HG03565 (cell line): ENCODE data around the gene ZNF284.

Experiments
- ATAC-seq: cut with Tn5 transposase; IDR thresholded peaks from one replicate; pipeline ENCODE4 v1.9.1; 2021; ENCODE audit warnings: mild to moderate bottlenecking, moderate library complexity; ENCODE audit not compliant: unreplicated experiment

The ZNF284 gene

GRCh38 chr19:44071824-44072542, at the start of gene ZNF284:
Gene ZNF284 (plus strand): TSS chr19:44072159. CDS start chr19:44076390, 4,231 bp downstream.
- peak; percentile 90 for ATAC-seq

GRCh38 chr19:44024900-44025216, 47.1 kb upstream of the ZNF284 start:
- no peak for ATAC-seq

GRCh38 chr19:44025217-44025936, 46.6 kb upstream of the ZNF284 start, which contains the start of gene ZNF222:
Gene ZNF222 (plus strand): TSS chr19:44025379. CDS start chr19:44025437, 58 bp downstream.
- peak; percentile 96 for ATAC-seq

- ATAC-seq = no peak
These were observed 45.3 kb upstream of the ZNF284 start for GRCh38 chr19:44026622-44027021.

- no peak for ATAC-seq
These were observed 39.9 kb upstream of the ZNF284 start for GRCh38 chr19:44032001-44032610.

- ATAC-seq = no peak
These were observed 29.8 kb upstream of the ZNF284 start for GRCh38 chr19:44042147-44042546.

GRCh38 chr19:44050740-44051649, 21.0 kb upstream of the ZNF284 start:
- ATAC-seq = no peak

GRCh38 chr19:44051650-44052402, 20.1 kb upstream of the ZNF284 start, which contains the start of gene ZNF223:
Gene ZNF223 (plus strand): TSS chr19:44052036. CDS start chr19:44055177, 3,141 bp downstream.
- ATAC-seq = no peak

- ATAC-seq = no peak
These were observed 16.1 kb upstream of the ZNF284 start for GRCh38 chr19:44055870-44056269.

GRCh38 chr19:44059229-44059628, 12.7 kb upstream of the ZNF284 start:
- ATAC-seq = no peak

GRCh38 chr19:44061038-44061437, 10.9 kb upstream of the ZNF284 start:
- ATAC-seq = no peak

GRCh38 chr19:44066305-44066704, 5.7 kb upstream of the ZNF284 start:
- no peak for ATAC-seq

GRCh38 chr19:44069415-44069814, 2.5 kb upstream of the ZNF284 start:
- ATAC-seq = no peak

GRCh38 chr19:44072543-44073401, 813 bp downstream of the ZNF284 start:
- no peak for ATAC-seq

GRCh38 chr19:44076325-44076724, 4.4 kb downstream of the ZNF284 start:
- ATAC-seq = no peak

GRCh38 chr19:44092108-44092507, 20.1 kb downstream of the ZNF284 start:
- ATAC-seq = no peak

GRCh38 chr19:44093931-44094765, 22.2 kb downstream of the ZNF284 start, which contains the start of gene ZNF224:
Gene ZNF224 (plus strand): TSS chr19:44094361. CDS start chr19:44097874, 3,513 bp downstream.
- peak; percentile 73 for ATAC-seq

- ATAC-seq = no peak
These were observed 35.8 kb downstream of the ZNF284 start for GRCh38 chr19:44107751-44108150.
